DOHH2 (cell line): ENCODE data around the gene PPP1R2C.

ENCODE experiments used
- CTCF ChIP-seq: fragments of 200-600 bp; sonication (generic); IDR thresholded peaks from one replicate; pipeline ENCODE4 v1.5.1; 2014; ENCODE audit warnings: antibody characterized with exemption, mild to moderate bottlenecking, low read depth, low read length; ENCODE audit not compliant: poor library complexity, severe bottlenecking
- EZH2phosphoT487 ChIP-seq: fragments of 200-600 bp; sonication (generic); IDR thresholded peaks from 2 replicates; pipeline ENCODE4 v1.6.1; 2017; ENCODE audit warnings: borderline replicate concordance, mild to moderate bottlenecking, antibody characterized with exemption, low read length, moderate library complexity, mixed read lengths

DNA sequence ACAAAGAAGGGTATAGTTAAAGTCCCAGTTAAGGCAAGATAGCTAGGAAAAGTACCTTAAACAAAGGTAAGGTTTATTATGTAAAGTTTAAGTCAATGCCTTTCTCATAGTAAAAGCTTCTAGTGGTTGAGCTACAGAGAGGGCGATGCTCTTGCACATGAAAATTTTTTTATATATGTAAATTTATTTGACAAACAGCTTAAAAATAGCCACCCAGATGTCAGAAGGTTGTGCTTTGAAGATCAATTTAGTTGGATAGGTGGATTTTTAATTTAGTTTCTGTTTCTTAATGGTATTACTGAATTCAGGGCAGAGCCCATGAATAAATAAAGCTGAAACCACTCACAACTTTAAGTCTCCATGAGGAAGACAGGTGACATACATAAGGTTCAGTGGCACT is 29.4 kb upstream of the PPP1R2C start:
- TF ChIP-seq CTCF (no peak), EZH2phosphoT487 (no peak)
